ENCODE data around the gene SHISA6.

GRCh38 chr17:11404431-11405276, 163.6 kb downstream of the SHISA6 start:
- TF ChIP-seq, protein P1, sequence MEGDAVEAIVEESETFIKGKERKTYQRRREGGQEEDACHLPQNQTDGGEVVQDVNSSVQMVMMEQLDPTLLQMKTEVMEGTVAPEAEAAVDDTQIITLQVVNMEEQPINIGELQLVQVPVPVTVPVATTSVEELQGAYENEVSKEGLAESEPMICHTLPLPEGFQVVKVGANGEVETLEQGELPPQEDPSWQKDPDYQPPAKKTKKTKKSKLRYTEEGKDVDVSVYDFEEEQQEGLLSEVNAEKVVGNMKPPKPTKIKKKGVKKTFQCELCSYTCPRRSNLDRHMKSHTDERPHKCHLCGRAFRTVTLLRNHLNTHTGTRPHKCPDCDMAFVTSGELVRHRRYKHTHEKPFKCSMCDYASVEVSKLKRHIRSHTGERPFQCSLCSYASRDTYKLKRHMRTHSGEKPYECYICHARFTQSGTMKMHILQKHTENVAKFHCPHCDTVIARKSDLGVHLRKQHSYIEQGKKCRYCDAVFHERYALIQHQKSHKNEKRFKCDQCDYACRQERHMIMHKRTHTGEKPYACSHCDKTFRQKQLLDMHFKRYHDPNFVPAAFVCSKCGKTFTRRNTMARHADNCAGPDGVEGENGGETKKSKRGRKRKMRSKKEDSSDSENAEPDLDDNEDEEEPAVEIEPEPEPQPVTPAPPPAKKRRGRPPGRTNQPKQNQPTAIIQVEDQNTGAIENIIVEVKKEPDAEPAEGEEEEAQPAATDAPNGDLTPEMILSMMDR (IDR thresholded peaks at IDR 0.05; ENCODE audit: insufficient read depth, low read depth, low read length) = no peak
- no peak for TF ChIP-seq EZH2 (IDR thresholded peaks at IDR 0.05; ENCODE audit: insufficient read depth, low read length)

Measured in astrocyte (in vitro differentiated cells and primary cell).